ENCODE measurements around the gene NECAP2. TPM values are rescaled to one million over a fixed set of nuclear protein-coding genes. Genes with fewer than 3 reads are reported as not detected.

The NECAP2 gene
- polyA plus RNA-seq, 2 of the 4 experiments (the other 2 are of a cell fraction): 29.7 to 38.5 TPM

DNA sequence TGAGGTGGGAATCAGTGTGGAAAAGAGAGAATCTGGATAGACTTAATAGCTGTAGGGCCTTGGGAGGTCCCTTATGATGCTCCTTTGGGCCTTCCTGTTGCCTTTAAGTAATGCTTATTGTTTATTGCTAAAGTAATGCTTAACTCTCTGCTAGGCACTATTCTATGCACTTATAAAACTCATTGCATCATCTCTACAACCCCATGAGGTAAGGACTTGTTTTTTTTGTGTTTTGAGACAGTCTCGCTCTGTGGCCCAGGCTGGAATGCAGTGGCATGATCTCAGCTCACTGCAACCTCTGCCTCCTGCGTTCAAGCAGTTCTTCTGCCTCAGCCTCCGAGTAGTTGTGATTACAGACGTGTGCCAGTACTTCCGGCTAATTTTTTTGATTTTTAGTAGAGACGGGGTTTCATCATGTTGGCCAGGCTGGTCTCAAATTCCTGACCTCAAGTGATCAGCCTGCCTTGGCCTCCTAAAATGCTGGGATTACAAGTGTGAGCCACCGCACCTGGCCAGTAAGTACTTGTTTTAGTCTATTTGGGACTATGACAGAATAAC is 22.3 kb downstream of the NECAP2 start:
- CTCF ChIA-PET: no interaction called here
- Histone ChIP-seq H3K9me3 (no peaks in the 10 kb centered on the region), H3K27ac (no peak overlapping the region), H3K4me1 (no peaks in the 10 kb centered on the region), H3K4me3 (no peak overlapping the region), H3K4me2 (no peak overlapping the region)
- POLR2A ChIA-PET: no interaction called here
- TF ChIP-seq, protein P1, sequence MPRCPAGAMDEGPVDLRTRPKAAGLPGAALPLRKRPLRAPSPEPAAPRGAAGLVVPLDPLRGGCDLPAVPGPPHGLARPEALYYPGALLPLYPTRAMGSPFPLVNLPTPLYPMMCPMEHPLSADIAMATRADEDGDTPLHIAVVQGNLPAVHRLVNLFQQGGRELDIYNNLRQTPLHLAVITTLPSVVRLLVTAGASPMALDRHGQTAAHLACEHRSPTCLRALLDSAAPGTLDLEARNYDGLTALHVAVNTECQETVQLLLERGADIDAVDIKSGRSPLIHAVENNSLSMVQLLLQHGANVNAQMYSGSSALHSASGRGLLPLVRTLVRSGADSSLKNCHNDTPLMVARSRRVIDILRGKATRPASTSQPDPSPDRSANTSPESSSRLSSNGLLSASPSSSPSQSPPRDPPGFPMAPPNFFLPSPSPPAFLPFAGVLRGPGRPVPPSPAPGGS (IDR thresholded peaks at IDR 0.05): no peak
- TF ChIP-seq MYC (IDR thresholded peaks at IDR 0.05; ENCODE audit: borderline replicate concordance, low read length) (no peak), SREBF2 (IDR thresholded peaks at IDR 0.05) (no peak), HOXB13 (CRISPR knock-in tag; IDR thresholded peaks at IDR 0.05; ENCODE audit: low read depth) (no peak), ZSCAN20 (CRISPR knock-in tag; IDR thresholded peaks at IDR 0.05) (no peak), RCOR1 (IDR thresholded peaks at IDR 0.05; ENCODE audit: low read depth, low read length) (no peak), TP53 (CRISPR knock-in tag; IDR thresholded peaks at IDR 0.05) (no peak), SMC3 (IDR thresholded peaks at IDR 0.05) (no peak), TFCP2L1 (CRISPR knock-in tag; IDR thresholded peaks at IDR 0.05) (no peak)
- DNase-seq (ENCODE audit: low read depth in 1 of 2, low spot score in 1 of 2) (no peak), FAIRE-seq (no peak), ATAC-seq (no peak)
- WGBS (ENCODE audit: missing lambda C conversion rate): 95% methylated on average over 7 of the region's 7 CpGs

DNA sequence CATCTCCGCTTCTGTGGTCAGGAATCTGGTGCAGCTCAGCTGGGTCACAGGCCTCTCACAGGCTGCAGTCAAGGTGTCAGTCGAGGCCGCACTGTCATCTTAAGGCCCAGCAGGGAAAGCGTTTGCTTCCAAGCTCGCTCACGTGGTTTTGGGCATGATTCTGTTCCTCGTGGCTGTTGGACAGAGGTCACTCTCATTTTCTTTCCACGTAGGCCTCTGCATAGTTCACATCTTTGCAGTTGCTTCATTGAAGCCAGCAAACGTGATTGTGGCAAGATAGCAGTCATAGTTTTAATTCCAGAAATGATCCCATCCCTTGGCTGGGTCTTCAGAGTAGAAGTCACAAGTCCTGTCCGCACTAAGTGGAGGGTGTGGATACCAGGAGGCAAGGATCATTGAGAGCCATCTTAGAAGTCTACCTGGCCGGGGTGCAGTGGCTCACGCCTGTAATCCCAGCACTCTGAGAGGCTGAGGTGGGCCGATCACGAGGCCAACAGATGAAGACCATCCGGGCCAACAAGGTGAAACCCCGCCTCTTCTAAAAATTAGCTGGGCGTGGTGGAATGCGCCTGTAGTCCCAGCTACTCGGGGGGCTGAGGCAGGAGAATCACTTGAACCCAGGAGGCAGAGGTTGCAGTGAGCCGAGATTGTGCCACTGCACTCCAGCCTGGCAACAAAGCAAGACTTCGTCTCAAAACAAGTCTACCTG is 24.5 kb downstream of the NECAP2 start:
- Histone ChIP-seq H3K4me2 (no peak overlapping the region), H3K4me3 (no peak overlapping the region), H3K4me1 (no peaks in the 10 kb centered on the region), H3K27ac (no peak overlapping the region), H3K9me3 (no peaks in the 10 kb centered on the region)
- ATAC-seq (no peak), DNase-seq (ENCODE audit: low read depth in 1 of 2, low spot score in 1 of 2) (no peak), FAIRE-seq (no peak)
- ChIA-PET CTCF (interaction anchor here (1.3 kb wide), 1 partner anchor 25 kb away, joined by 4 read pairs; the partner anchor contains the start of gene NECAP2), POLR2A (no interaction called here)
- WGBS (ENCODE audit: missing lambda C conversion rate): 92% methylated on average over 17 of the region's 21 CpGs
- no peak for TF ChIP-seq POLR2AphosphoS2 (conservative IDR thresholded peaks at IDR 0.05; ENCODE audit: low read length)
- TF ChIP-seq, protein P2, sequence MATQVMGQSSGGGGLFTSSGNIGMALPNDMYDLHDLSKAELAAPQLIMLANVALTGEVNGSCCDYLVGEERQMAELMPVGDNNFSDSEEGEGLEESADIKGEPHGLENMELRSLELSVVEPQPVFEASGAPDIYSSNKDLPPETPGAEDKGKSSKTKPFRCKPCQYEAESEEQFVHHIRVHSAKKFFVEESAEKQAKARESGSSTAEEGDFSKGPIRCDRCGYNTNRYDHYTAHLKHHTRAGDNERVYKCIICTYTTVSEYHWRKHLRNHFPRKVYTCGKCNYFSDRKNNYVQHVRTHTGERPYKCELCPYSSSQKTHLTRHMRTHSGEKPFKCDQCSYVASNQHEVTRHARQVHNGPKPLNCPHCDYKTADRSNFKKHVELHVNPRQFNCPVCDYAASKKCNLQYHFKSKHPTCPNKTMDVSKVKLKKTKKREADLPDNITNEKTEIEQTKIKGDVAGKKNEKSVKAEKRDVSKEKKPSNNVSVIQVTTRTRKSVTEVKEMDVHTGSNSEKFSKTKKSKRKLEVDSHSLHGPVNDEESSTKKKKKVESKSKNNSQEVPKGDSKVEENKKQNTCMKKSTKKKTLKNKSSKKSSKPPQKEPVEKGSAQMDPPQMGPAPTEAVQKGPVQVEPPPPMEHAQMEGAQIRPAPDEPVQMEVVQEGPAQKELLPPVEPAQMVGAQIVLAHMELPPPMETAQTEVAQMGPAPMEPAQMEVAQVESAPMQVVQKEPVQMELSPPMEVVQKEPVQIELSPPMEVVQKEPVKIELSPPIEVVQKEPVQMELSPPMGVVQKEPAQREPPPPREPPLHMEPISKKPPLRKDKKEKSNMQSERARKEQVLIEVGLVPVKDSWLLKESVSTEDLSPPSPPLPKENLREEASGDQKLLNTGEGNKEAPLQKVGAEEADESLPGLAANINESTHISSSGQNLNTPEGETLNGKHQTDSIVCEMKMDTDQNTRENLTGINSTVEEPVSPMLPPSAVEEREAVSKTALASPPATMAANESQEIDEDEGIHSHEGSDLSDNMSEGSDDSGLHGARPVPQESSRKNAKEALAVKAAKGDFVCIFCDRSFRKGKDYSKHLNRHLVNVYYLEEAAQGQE (IDR thresholded peaks at IDR 0.05): no peak
- no peak for TF ChIP-seq POLR2A (IDR thresholded peaks at IDR 0.05; ENCODE audit: low read length)
- TF ChIP-seq MAFK (IDR thresholded peaks at IDR 0.05; ENCODE audit: partially characterized antibody): no peak
- no peak for TF ChIP-seq JUN (IDR thresholded peaks at IDR 0.05)

DNA sequence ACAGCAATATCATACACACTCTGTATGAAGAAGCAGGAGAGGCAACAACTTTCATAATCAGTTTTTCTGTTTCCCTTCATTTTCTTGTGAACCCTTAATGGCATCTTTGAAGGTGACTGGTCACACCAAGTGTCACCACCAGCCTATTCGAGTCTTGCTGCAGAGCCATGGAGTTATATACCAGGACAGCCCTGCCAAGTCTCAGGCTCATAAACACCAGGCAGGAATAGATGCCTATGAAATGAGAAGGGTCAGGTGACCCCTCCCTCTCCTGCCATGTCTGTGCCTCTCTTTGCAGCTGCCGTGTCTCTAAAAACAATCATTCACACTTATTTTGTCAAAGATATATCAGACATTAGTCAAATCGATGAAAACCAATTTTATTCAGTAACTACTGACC is 28.0 kb downstream of the NECAP2 start:
- ATAC-seq: no peak
- TF ChIP-seq, protein P3, sequence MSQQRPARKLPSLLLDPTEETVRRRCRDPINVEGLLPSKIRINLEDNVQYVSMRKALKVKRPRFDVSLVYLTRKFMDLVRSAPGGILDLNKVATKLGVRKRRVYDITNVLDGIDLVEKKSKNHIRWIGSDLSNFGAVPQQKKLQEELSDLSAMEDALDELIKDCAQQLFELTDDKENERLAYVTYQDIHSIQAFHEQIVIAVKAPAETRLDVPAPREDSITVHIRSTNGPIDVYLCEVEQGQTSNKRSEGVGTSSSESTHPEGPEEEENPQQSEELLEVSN (IDR thresholded peaks at IDR 0.05; ENCODE audit: borderline replicate concordance, low read depth): no peak
- TF ChIP-seq ZC3H11A (IDR thresholded peaks at IDR 0.05) (no peak), NR3C1 (IDR thresholded peaks at IDR 0.05) (no peak), CEBPB (IDR thresholded peaks at IDR 0.05) (no peak), SMC3 (IDR thresholded peaks at IDR 0.05) (no peak), MYC (IDR thresholded peaks at IDR 0.05; ENCODE audit: borderline replicate concordance, low read length) (no peak), FOSL2 (IDR thresholded peaks at IDR 0.05) (no peak), FOSL2 (CRISPR knock-in tag; IDR thresholded peaks at IDR 0.05) (no peak), CHD2 (IDR thresholded peaks at IDR 0.05; ENCODE audit: low read length, partially characterized antibody) (no peak), EHF (CRISPR knock-in tag; IDR thresholded peaks at IDR 0.05) (no peak), POLR2A (IDR thresholded peaks at IDR 0.05; ENCODE audit: low read length) (no peak), HDAC2 (IDR thresholded peaks at IDR 0.05) (no peak)
- FAIRE-seq: no peak
- Histone ChIP-seq H3K4me2 (no peak overlapping the region), H3K27ac (no peak overlapping the region), H3K4me1 (no peaks in the 10 kb centered on the region), H3K4me3 (no peak overlapping the region), H3K9me3 (no peaks in the 10 kb centered on the region)
- POLR2A ChIA-PET: no interaction called here
- 56% methylated on average over 3 of the region's 3 CpGs for WGBS (ENCODE audit: missing lambda C conversion rate)
- DNase-seq (ENCODE audit: low read depth in 1 of 2, low spot score in 1 of 2): no peak
- CTCF ChIA-PET: no interaction called here

All from A549 (cell line).